Breast epithelium (tissue), 4 donors: Measurements from ENCODE around the gene JDP2. TPM values are rescaled to one million over a fixed set of nuclear protein-coding genes. Genes with fewer than 3 reads are reported as not detected.

Experiments used
- DNase-seq, 2 donors: peaks; one replicate each; pipeline ENCODE4 v3.0.0-alpha.2; 2019; ENCODE audit warnings: low spot score in 2 of 2
- H3K27ac ChIP-seq, 2 donors: fragments of 200-600 bp; sonication (generic) in 1 of 2; one replicate each; pipeline ENCODE4 v1.5.1; 2016 to 2019; ENCODE audit warnings: mild to moderate bottlenecking in 1 of 2
- H3K27me3 ChIP-seq, 2 donors: fragments of 200-600 bp; sonication (generic) in 1 of 2; one replicate each; pipeline versions ENCODE4 v1.5.1 to v1.6.0; 2017 to 2019; ENCODE audit warnings: control low read depth in 1 of 2, mild to moderate bottlenecking in 1 of 2
- H3K36me3 ChIP-seq: fragments of 200-600 bp; one replicate; pipeline ENCODE4 v1.5.1; 2019
- H3K4me1 ChIP-seq, 2 donors: fragments of 200-600 bp; sonication (generic); one replicate each; pipeline ENCODE4 v1.5.1; 2016 to 2019; ENCODE audit warnings: control low read depth in 1 of 2
- H3K4me3 ChIP-seq, 3 donors: fragments of 200-600 bp; sonication (generic); 1 replicate in 2 of 3; 2 replicates in 1 of 3; pipeline ENCODE4 v1.5.1; 2016 to 2019; ENCODE audit warnings: mild to moderate bottlenecking in 3 of 3, moderate library complexity in 2 of 3
- H3K9me3 ChIP-seq, 2 donors: fragments of 200-600 bp; sonication (generic) in 1 of 2; one replicate each; pipeline ENCODE4 v1.5.1; 2016 to 2019; ENCODE audit warnings: control low read depth in 1 of 2
- CTCF ChIP-seq, 3 donors: fragments of 450-650 bp; IDR thresholded peaks; one replicate each; pipeline ENCODE4 v1.5.1; 2016 to 2017; ENCODE audit warnings: antibody characterized with exemption in 3 of 3, mild to moderate bottlenecking in 3 of 3, moderate library complexity in 3 of 3
- POLR2A ChIP-seq: fragments of 450-650 bp; IDR thresholded peaks from one replicate; pipeline ENCODE4 v1.6.1; 2016; ENCODE audit warnings: antibody characterized with exemption, mild to moderate bottlenecking, moderate library complexity
- POLR2AphosphoS5 ChIP-seq, 3 donors: sonication (generic); formaldehyde crosslinking; IDR thresholded peaks; one replicate each; pipeline ENCODE4 v1.6.1; 2017; ENCODE audit warnings: antibody characterized with exemption in 3 of 3
- intact Hi-C: fragments of 100-400 bp; cut with DNase I; formaldehyde crosslinking; loops from one replicate; pipeline ENCODE4 v1.15.1; 2023; ENCODE audit warnings: low total_unique reads
- total RNA-seq, 3 donors: library from RNA; depleted of rRNA; stranded (reverse); fragments of >200 nt; gene quantifications; one replicate each; pipeline ENCODE4 v1.1.0, GENCODE V29; 2016

JDP2 gene
- total RNA-seq, 3 donors from 2014 or later, result 35.7 to 153 (median 58.3) TPM

GRCh38 chr14:75433631-75434071 is 5.8 kb downstream of the JDP2 start:
- intact Hi-C loops, result no loop called here
- Histone ChIP-seq H3K4me3 (no peak overlapping the region), H3K4me1 (peaks cover 9 to 17% of the 10 kb centered on the region in 2 donors), H3K36me3 (no peaks in the 10 kb centered on the region), H3K27ac (peak overlapping the region in 1 of 2 donors; percentile 3), H3K9me3 (no peaks in the 10 kb centered on the region), H3K27me3 (no peaks in the 10 kb centered on the region)
- TF ChIP-seq POLR2A (no peak), CTCF (IDR thresholded peaks at IDR 0.05) (no peak), POLR2AphosphoS5 (IDR thresholded peaks at IDR 0.05) (no peak)
- DNase-seq, result no peak

- Histone ChIP-seq H3K4me3 (no peak overlapping the region), H3K9me3 (no peaks in the 10 kb centered on the region), H3K27ac (peak overlapping the region; percentile 3 to 28), H3K27me3 (no peaks in the 10 kb centered on the region), H3K36me3 (no peaks in the 10 kb centered on the region), H3K4me1 (peaks cover 4 to 17% of the 10 kb centered on the region in 2 donors)
- no peak for DNase-seq
- intact Hi-C loops, result no loop called here
- TF ChIP-seq CTCF (IDR thresholded peaks at IDR 0.05) (no peak), POLR2AphosphoS5 (IDR thresholded peaks at IDR 0.05) (no peak), POLR2A (no peak)
Measured at GRCh38 chr14:75434138-75434889, 6.5 kb downstream of the JDP2 start.

- Histone ChIP-seq H3K27me3 (no peaks in the 10 kb centered on the region), H3K4me1 (peaks cover 0 to 12% of the 10 kb centered on the region in 2 donors), H3K27ac (no peak overlapping the region), H3K9me3 (no peaks in the 10 kb centered on the region), H3K4me3 (no peak overlapping the region), H3K36me3 (no peaks in the 10 kb centered on the region)
- intact Hi-C loops, result no loop called here
- DNase-seq, result no peak
- TF ChIP-seq POLR2A (no peak), POLR2AphosphoS5 (IDR thresholded peaks at IDR 0.05) (no peak), CTCF (IDR thresholded peaks at IDR 0.05) (no peak)
Measured at GRCh38 chr14:75434890-75435248, 7.0 kb downstream of the JDP2 start.

GRCh38 chr14:75435473-75435872 is 7.7 kb downstream of the JDP2 start:
- Histone ChIP-seq H3K27me3 (no peaks in the 10 kb centered on the region), H3K36me3 (no peaks in the 10 kb centered on the region), H3K4me1 (peaks cover 0 to 6% of the 10 kb centered on the region in 2 donors), H3K9me3 (no peaks in the 10 kb centered on the region), H3K4me3 (no peak overlapping the region), H3K27ac (no peak overlapping the region)
- DNase-seq, result no peak
- intact Hi-C loops, result no loop called here
- no peak for TF ChIP-seq CTCF (IDR thresholded peaks at IDR 0.05)
- TF ChIP-seq POLR2AphosphoS5 (IDR thresholded peaks at IDR 0.05), result no peak
- TF ChIP-seq POLR2A, result no peak
